Right lung (tissue), 10 donors: Measurements from ENCODE around the gene PDHB. TPM values are rescaled to one million over a fixed set of nuclear protein-coding genes. Genes with fewer than 3 reads are reported as not detected.

Experiments used
- DNase-seq, 2 donors: peaks; one replicate each; pipeline ENCODE4 v3.0.0-alpha.2; 2013
- long read RNA-seq, 8 donors: transcript quantifications; one replicate each; lab custom pipeline, GENCODE V29; 2026
- polyA plus RNA-seq, 5 donors: library from polyadenylated mRNA; unstranded; fragments of 120-200 nt; gene quantifications; one replicate each; pipeline versions ENCODE4 v1.2.1 to v1.2.3, GENCODE V29; 2013; ENCODE audit warnings: inconsistent platforms in 1 of 5, low replicate concordance in 1 of 5; ENCODE audit not compliant: insufficient read length in 5 of 5, insufficient read depth in 1 of 5

The PDHB gene
- 10 to 100 TPM; 76.4 to 96.3 (median 85.3) TPM for polyA plus RNA-seq
- long read RNA-seq, donor 1, transcript PDHB-201 (10 exons, 1,527 nt), result major isoform, 49 of 118 reads
- long read RNA-seq, donor 1, partial matches to known transcripts, result 63 of 118 reads
- long read RNA-seq, donor 1, other reads (novel, unspliced or antisense), result 0 of 118 reads
- long read RNA-seq, donor 2, transcript PDHB-201 (10 exons, 1,527 nt), result major isoform, 33 of 59 reads
- long read RNA-seq, donor 2, partial matches to known transcripts, result 21 of 59 reads
- long read RNA-seq, donor 2, other reads (novel, unspliced or antisense), result 0 of 59 reads
- long read RNA-seq, donor 3, transcript PDHB-201 (10 exons, 1,527 nt), result major isoform, 39 of 61 reads
- long read RNA-seq, donor 3, partial matches to known transcripts, result 19 of 61 reads
- long read RNA-seq, donor 3, other reads (novel, unspliced or antisense), result 0 of 61 reads
- long read RNA-seq, donor 4, transcript PDHB-201 (10 exons, 1,527 nt), result major isoform, 27 of 54 reads
- long read RNA-seq, donor 4, partial matches to known transcripts, result 24 of 54 reads
- long read RNA-seq, donor 4, other reads (novel, unspliced or antisense), result 0 of 54 reads
- long read RNA-seq, donor 5, transcript PDHB-201 (10 exons, 1,527 nt), result major isoform, 61 of 89 reads
- long read RNA-seq, donor 5, partial matches to known transcripts, result 18 of 89 reads
- long read RNA-seq, donor 5, other reads (novel, unspliced or antisense), result 0 of 89 reads
- long read RNA-seq, donor 6, transcript PDHB-203 (9 exons, 1,535 nt), result minor isoform, 6 of 107 reads
- long read RNA-seq, donor 6, transcript PDHB-201 (10 exons, 1,527 nt), result major isoform, 56 of 107 reads
- long read RNA-seq, donor 6, partial matches to known transcripts, result 42 of 107 reads
- long read RNA-seq, donor 6, other reads (novel, unspliced or antisense), result 0 of 107 reads
- long read RNA-seq, donor 7, transcript PDHB-203 (9 exons, 1,535 nt), result minor isoform, 6 of 100 reads
- long read RNA-seq, donor 7, transcript PDHB-201 (10 exons, 1,527 nt), result major isoform, 49 of 100 reads
- long read RNA-seq, donor 7, partial matches to known transcripts, result 40 of 100 reads
- long read RNA-seq, donor 7, other reads (novel, unspliced or antisense), result 0 of 100 reads
- long read RNA-seq, donor 8, transcript PDHB-201 (10 exons, 1,527 nt), result major isoform, 14 of 25 reads
- long read RNA-seq, donor 8, partial matches to known transcripts, result 9 of 25 reads
- long read RNA-seq, donor 8, other reads (novel, unspliced or antisense), result 0 of 25 reads

DNA sequence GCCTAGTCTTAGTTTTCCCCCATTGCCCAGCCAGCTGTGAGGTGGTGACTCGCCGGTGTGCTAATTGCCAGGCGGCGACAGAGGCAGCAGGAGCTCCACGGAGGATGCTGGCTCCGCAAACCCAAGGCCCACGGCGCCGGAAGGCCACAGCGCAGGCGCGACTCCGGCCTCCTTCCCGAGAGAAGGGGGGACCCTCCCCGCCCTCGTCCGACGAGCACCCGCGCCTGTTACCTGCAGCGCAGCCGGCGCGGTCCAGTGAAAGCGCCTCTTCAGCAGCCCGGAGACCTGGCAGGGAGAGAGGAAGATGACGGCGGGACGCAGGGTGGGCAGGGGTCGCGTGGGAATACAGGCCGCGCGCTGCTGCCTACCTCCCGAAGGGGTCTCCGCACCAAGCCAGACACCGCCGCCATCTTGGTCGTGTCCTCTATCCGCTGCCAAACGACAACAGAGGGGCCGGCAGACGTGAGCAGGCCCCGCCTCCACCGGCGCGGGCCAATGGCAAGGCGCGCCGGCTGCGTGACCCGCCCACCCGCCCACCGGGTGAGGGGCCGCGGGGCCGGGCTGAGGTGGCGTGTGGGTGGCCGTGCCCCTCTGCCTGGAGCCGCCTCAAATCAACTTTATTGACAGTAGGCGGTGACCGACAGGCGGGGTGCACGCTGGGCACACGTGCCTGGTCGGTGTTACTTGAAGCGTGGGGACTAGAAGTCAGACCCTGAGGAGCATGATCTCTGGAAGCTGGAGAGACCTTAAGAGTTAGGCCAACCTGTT, at the start of gene PDHB:
Gene PDHB, minus strand, starts transcription at position 433 of the 768 bp plus-strand sequence. Its CDS starts 23 bp downstream, at position 410.
- peak; percentile 92 to 94 for DNase-seq

- DNase-seq, result no peak
Measured at GRCh38 chr3:58482917-58483636, 49.4 kb upstream of the PDHB start.

DNA sequence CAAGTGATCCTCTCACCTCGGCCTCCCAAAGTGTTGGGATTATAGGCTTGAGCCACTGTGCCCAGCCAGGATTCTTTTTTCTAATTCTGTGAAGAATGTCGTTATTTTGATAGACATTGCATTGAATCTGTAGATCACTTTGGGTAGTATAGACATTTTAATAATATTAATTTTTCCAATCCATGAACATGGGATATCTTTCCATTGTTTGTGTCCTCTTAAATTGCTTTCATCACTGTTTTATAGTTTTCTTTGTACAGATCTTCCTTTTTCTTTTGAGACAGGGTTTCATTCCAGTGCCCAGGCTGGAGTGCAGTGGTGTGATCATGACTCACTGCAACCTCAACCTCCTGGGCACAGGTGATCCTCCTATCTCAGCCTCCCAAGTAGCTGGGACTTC, 46.7 kb upstream of the PDHB start:
- no peak for DNase-seq

- no peak for DNase-seq
Measured at GRCh38 chr3:58478781-58479180, 45.1 kb upstream of the PDHB start.

- no peak for DNase-seq
Measured at GRCh38 chr3:58474967-58475578, 41.4 kb upstream of the PDHB start.

DNA sequence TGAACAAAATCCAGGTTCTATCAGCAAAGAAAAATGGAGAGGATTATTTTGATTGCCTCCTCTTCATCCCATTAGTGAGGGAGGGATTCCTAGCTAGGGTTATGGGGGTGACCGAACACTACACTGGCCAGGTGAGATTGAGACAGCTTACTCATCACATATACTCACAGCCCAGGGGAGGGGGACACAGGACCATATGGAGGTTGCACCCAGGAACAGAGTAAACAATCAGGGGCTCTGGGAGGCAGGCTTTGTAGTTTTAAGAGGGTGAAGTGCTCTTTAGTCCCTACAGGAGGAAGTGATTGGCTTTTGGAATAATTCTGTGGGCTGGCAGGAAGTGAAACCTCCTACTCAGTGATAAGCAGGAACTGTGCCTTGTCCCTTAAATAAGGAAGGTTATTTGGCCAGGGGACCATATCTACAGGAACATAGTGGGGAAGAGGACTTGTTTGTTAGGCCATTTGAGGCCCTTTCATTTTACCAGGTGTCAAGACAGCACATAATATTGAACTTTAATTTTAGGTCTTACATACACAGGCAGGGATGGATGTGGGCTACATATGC, 40.8 kb upstream of the PDHB start:
- no peak for DNase-seq

- no peak for DNase-seq
Measured at GRCh38 chr3:58473275-58473674, 39.6 kb upstream of the PDHB start.

- DNase-seq, result peak; percentile 20 to 37
Measured at GRCh38 chr3:58471025-58471887, 37.6 kb upstream of the PDHB start.

DNA sequence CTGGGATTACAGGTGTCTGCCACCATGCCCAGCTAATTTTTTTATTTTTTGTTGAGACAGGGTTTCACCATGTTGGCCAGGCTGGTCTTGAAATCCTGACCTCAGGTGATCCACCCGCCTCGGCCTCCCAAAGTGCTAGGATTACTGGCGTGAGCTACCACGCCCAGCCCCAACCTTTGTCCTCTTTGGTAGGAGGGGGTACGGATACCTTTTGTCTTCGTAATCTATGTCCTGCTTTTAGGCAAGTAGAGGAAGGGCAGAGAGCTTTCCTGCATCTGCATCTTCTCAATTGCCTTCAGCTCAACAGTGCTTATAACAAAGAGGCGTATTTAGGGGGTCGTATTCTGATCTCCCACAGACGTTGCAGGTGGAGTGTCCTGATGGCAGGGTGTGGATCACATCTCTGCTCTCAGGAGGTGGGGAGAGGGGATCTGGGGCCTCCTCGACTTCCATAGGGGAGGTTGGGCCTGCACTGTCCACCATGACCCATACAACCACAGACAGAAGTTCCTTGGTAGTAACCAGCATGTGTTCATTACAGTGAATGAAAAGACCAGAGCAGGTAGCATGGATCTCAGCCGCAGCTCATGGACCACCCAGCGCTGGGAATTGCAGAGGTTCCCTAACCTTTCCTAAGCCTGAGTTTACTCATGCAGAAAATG, 36.9 kb upstream of the PDHB start:
- DNase-seq, result no peak

GRCh38 chr3:58469096-58469495, 35.5 kb upstream of the PDHB start:
- no peak for DNase-seq

GRCh38 chr3:58466899-58467563, 33.4 kb upstream of the PDHB start:
- no peak for DNase-seq

GRCh38 chr3:58464866-58465265, 31.2 kb upstream of the PDHB start:
- no peak for DNase-seq

DNA sequence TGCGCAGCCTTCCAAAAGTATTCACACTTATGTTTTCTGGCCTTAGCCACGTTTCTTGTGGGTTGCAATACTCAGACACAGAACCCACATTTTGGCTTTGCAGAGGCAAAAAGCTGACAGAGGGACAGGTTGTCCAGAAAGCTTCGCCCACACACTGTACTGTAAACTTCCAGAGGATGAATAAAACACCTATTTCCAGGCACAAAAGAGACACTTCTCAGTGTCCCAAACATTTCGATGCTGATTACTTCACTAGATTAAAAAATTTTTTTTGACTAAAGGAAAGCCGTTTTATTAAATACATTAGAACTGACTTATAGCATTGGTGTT, 30.3 kb upstream of the PDHB start:
- no peak for DNase-seq

- peak; percentile 21 to 25 for DNase-seq
Measured at GRCh38 chr3:58463181-58463941, 29.7 kb upstream of the PDHB start.

- DNase-seq, result no peak
Measured at GRCh38 chr3:58462829-58463180, 29.2 kb upstream of the PDHB start.

DNA sequence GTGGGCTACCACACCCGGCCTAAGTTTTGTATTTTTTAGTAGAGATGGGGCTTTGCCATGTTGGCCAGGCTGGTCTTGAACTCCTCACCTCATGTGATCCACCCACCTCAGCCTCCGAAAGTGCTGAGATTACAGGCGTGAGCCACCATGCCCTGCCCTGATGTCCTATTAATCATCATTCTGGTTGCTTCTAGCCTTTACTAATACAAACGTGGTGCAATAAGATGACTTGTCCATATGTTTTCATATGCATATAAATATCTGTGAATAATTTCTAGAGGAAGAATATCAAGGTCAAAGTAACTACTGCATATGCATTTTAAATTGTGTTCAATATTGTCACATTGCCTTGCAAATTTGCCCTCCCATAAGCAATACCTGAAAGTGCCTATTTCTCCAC, 25.5 kb upstream of the PDHB start:
- DNase-seq, result no peak

GRCh38 chr3:58452176-58452575, 18.5 kb upstream of the PDHB start:
- no peak for DNase-seq
